Nephron (organoid): ENCODE data around the gene AFF3.

ENCODE experiments used
- H3K27ac Mint-ChIP-seq, 3 experiments: 2 replicates each; pipeline ENCODE4 v1.8.0; 2020; ENCODE audit warnings: mixed read lengths in 3 of 3, mild to moderate bottlenecking in 2 of 3, moderate library complexity in 1 of 3
- H3K27me3 Mint-ChIP-seq: 2 replicates; pipeline ENCODE4 v1.8.0; 2021; ENCODE audit warnings: low read depth, mild to moderate bottlenecking, moderate library complexity, mixed read lengths
- H3K36me3 Mint-ChIP-seq: 2 replicates; pipeline ENCODE4 v1.8.0; 2020; ENCODE audit warnings: low read depth, mixed read lengths
- H3K4me1 Mint-ChIP-seq: 2 replicates; pipeline ENCODE4 v1.8.0; 2020; ENCODE audit warnings: mixed read lengths
- H3K4me3 Mint-ChIP-seq, 3 experiments: 2 replicates each; pipeline ENCODE4 v1.8.0; 2020; ENCODE audit warnings: mild to moderate bottlenecking in 3 of 3, mixed read lengths in 3 of 3, moderate library complexity in 2 of 3
- H3K9me3 Mint-ChIP-seq: 2 replicates; pipeline ENCODE4 v1.8.0; 2020; ENCODE audit warnings: mixed read lengths
- TF ChIP-seq, protein P1 (sequence below), 3 experiments: fragments of 200-600 bp; sonication (generic); IDR thresholded peaks; one replicate each; pipeline ENCODE4 v1.5.0; 2021; ENCODE audit warnings: antibody characterized with exemption in 3 of 3; ENCODE audit not compliant: unreplicated experiment in 3 of 3

AFF3 gene

GRCh38 chr2:99675130-99675661 lies 467.2 kb downstream of the AFF3 start:
- TF ChIP-seq, protein P1, sequence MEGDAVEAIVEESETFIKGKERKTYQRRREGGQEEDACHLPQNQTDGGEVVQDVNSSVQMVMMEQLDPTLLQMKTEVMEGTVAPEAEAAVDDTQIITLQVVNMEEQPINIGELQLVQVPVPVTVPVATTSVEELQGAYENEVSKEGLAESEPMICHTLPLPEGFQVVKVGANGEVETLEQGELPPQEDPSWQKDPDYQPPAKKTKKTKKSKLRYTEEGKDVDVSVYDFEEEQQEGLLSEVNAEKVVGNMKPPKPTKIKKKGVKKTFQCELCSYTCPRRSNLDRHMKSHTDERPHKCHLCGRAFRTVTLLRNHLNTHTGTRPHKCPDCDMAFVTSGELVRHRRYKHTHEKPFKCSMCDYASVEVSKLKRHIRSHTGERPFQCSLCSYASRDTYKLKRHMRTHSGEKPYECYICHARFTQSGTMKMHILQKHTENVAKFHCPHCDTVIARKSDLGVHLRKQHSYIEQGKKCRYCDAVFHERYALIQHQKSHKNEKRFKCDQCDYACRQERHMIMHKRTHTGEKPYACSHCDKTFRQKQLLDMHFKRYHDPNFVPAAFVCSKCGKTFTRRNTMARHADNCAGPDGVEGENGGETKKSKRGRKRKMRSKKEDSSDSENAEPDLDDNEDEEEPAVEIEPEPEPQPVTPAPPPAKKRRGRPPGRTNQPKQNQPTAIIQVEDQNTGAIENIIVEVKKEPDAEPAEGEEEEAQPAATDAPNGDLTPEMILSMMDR (IDR thresholded peaks at IDR 0.05; ENCODE audit: unreplicated experiment in 3 of 3) = no peak
- Mint-ChIP-seq H3K9me3 (no peaks in the 10 kb centered on the region), H3K27me3 (peaks cover 3% of the 10 kb centered on the region), H3K27ac (peak overlapping the region; percentile 9 to 87 (median 72)), H3K36me3 (peaks cover 33% of the 10 kb centered on the region), H3K4me1 (peaks cover 52% of the 10 kb centered on the region), H3K4me3 (no peak overlapping the region)

GRCh38 chr2:99674090-99674489 lies 468.3 kb downstream of the AFF3 start:
- peaks cover 38% of the 10 kb centered on the region for H3K36me3 Mint-ChIP-seq
- peaks cover 42% of the 10 kb centered on the region for H3K4me1 Mint-ChIP-seq
- TF ChIP-seq, protein P1 (IDR thresholded peaks at IDR 0.05; ENCODE audit: unreplicated experiment in 3 of 3) = no peak
- H3K27me3 Mint-ChIP-seq = peaks cover 3% of the 10 kb centered on the region
- H3K4me3 Mint-ChIP-seq = no peak overlapping the region
- H3K27ac Mint-ChIP-seq = peak overlapping the region; percentile 9 to 87 (median 85)
- peaks cover 3% of the 10 kb centered on the region for H3K9me3 Mint-ChIP-seq

DNA sequence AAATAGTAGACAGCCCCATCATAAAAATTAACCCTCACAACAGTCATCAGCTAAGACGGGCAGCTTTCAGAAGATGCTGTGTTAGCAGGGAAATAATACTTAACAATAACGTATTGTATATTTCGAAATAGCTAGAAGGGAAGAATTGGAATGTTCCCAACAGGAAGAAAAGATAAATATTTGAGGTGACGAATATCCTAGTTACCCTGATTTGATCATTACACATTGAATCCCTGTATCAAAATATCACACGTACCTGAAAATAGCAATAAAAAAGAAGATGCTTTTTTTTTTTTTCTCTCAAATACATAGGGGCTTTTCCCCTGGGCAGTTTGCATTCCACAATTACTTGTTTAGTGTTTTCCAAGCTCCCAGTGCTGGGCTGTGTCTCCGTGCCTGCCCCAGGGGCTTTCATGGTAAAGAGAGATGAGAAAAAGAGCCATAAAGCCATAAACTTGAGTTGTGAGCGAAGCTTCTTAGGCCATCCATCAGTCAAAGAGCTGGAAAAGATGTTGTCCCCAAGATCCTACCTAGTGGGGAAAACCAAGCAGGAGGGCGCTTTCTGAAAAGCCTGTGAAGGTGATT lies 469.5 kb downstream of the AFF3 start:
- Mint-ChIP-seq H3K36me3 (peaks cover 34% of the 10 kb centered on the region), H3K9me3 (peaks cover 5% of the 10 kb centered on the region), H3K4me1 (peaks cover 42% of the 10 kb centered on the region), H3K4me3 (no peak overlapping the region), H3K27ac (peak overlapping the region; percentile 9 to 85 (median 63)), H3K27me3 (peaks cover 3% of the 10 kb centered on the region)
- TF ChIP-seq, protein P1 (IDR thresholded peaks at IDR 0.05; ENCODE audit: unreplicated experiment in 3 of 3) = no peak

DNA sequence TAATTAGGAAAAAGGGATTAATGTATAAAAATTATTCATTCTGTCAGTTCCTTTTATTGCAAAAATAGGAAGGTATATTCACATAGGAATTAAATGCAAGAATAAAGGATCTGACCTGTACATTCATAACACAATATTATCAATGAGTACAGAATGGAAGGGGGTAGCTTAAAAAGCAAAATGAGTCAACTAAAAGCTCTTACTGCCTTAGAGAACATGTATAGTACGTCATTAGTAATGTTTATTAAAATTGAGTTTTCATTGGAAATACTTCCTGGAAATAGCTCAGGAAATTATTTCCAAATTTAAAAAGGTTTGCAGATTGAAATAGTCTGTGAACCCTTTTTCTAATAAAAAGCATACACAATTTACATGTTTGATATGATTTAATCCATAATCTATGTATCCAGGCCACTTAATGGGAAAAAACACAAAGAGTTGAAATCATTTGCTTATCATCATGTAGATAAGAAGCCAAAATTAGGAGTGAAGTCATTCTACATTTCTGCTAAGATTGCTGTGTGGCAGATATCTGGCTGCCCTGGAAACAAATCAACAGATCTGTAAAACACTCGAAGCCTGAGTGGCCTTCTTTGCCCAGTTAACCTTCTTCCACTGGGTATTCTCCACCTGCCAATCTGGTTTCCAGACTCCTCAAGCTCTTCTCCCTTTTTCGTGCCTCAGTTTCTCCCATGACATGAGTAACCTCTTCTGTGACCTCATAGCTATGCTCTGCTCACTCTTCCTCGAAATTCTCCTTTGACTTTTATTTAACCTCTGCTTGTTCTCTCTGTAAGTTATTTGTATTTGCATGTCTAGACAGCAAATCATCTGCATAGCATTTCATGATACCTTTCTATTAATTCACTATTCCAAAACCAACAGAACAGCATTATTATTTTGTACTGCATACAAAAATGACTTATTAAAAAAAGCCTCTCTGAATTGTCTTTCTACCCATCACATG lies 471.3 kb downstream of the AFF3 start:
- Mint-ChIP-seq H3K27ac (peak overlapping the region; percentile 9 to 63 (median 40)), H3K4me1 (peaks cover 42% of the 10 kb centered on the region), H3K4me3 (no peak overlapping the region), H3K36me3 (peaks cover 47% of the 10 kb centered on the region), H3K27me3 (no peaks in the 10 kb centered on the region), H3K9me3 (peaks cover 20% of the 10 kb centered on the region)
- TF ChIP-seq, protein P1 (IDR thresholded peaks at IDR 0.05; ENCODE audit: unreplicated experiment in 3 of 3) = no peak

- peaks cover 39% of the 10 kb centered on the region for H3K9me3 Mint-ChIP-seq
- H3K27me3 Mint-ChIP-seq = no peaks in the 10 kb centered on the region
- TF ChIP-seq, protein P1 (IDR thresholded peaks at IDR 0.05; ENCODE audit: unreplicated experiment in 3 of 3) = peak in 1 of 3 experiments; percentile 18
- peaks cover 27% of the 10 kb centered on the region for H3K4me1 Mint-ChIP-seq
- H3K36me3 Mint-ChIP-seq = peaks cover 63% of the 10 kb centered on the region
- H3K27ac Mint-ChIP-seq = no peak overlapping the region
- H3K4me3 Mint-ChIP-seq = no peak overlapping the region
These were observed 476.1 kb downstream of the AFF3 start for GRCh38 chr2:99666256-99666655.
